GM12874 (cell line): ENCODE results near the gene RAB11FIP4.

Experiments used
- TF ChIP-seq, protein P1 (sequence below): IDR thresholded peaks from 2 replicates; pipeline ENCODE4 v1.5.1; 2011; ENCODE audit warnings: low read depth, mild to moderate bottlenecking, control low read depth, low read length, moderate library complexity; ENCODE audit not compliant: insufficient read depth

RAB11FIP4 gene, protein sequence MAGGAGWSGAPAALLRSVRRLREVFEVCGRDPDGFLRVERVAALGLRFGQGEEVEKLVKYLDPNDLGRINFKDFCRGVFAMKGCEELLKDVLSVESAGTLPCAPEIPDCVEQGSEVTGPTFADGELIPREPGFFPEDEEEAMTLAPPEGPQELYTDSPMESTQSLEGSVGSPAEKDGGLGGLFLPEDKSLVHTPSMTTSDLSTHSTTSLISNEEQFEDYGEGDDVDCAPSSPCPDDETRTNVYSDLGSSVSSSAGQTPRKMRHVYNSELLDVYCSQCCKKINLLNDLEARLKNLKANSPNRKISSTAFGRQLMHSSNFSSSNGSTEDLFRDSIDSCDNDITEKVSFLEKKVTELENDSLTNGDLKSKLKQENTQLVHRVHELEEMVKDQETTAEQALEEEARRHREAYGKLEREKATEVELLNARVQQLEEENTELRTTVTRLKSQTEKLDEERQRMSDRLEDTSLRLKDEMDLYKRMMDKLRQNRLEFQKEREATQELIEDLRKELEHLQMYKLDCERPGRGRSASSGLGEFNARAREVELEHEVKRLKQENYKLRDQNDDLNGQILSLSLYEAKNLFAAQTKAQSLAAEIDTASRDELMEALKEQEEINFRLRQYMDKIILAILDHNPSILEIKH

DNA sequence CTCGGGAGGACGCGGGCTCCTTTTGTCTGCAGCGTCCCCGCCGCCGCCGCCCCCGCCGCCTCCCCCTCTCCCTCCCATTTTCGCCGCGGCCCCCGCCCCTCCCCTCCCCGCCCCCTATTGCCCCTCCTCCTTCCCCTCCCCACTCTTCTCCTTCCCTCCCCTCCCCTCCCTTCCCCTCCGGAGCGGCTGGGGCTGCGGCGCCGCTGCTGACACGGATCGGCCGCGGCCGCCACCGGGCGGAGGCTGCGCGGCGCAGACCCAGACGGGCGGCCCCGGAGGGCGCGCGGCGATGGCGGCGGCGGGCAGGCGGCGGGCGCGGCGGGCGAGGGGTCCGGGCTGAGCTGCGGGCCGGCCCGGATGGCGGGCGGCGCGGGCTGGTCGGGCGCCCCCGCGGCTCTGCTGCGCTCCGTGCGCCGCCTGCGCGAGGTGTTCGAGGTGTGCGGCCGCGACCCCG, at the start of gene RAB11FIP4:
Gene RAB11FIP4 (plus strand): TSS at position 180 of the 454 bp plus-strand sequence. CDS start 178 bp downstream, at position 358.
- TF ChIP-seq, protein P1, sequence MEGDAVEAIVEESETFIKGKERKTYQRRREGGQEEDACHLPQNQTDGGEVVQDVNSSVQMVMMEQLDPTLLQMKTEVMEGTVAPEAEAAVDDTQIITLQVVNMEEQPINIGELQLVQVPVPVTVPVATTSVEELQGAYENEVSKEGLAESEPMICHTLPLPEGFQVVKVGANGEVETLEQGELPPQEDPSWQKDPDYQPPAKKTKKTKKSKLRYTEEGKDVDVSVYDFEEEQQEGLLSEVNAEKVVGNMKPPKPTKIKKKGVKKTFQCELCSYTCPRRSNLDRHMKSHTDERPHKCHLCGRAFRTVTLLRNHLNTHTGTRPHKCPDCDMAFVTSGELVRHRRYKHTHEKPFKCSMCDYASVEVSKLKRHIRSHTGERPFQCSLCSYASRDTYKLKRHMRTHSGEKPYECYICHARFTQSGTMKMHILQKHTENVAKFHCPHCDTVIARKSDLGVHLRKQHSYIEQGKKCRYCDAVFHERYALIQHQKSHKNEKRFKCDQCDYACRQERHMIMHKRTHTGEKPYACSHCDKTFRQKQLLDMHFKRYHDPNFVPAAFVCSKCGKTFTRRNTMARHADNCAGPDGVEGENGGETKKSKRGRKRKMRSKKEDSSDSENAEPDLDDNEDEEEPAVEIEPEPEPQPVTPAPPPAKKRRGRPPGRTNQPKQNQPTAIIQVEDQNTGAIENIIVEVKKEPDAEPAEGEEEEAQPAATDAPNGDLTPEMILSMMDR, result no peak

DNA sequence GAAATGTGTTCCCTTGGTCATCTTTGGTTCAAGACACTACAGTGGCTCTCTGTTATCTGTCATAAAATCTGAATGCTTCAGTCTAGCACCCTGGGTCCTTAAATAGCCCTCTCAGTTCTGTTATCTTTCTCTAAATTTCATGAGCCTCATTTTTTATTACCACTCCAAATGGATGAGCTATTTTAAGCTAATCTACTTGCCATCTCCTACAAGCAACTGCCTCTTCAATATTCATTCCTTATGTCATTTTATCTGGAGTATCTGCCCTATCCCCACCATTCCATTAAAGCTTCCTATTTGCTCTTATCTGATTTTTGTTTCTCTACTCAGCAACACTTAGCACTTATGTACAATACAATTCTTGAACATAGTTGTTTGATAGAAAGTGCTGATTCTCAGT, 42.0 kb upstream of the RAB11FIP4 start:
- TF ChIP-seq, protein P1, result no peak

DNA sequence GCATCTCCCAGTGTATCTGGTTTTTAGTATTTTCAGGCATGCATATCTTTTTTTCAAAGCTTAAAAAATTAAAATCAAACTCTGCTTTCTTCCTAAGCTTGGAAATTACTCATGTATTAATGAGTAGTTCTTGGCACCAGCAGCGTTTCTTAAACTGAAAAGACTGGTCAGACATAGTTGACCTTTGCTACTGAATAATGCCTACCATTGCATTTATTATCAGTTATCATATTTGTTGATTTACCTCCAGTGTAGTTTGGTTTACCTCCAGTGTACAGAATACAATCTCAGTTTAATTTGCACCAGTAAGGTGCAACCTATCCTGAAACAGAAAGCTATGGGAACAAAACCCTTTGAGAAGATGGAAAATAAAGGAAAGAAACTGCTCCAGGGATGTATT, 35.5 kb upstream of the RAB11FIP4 start:
- TF ChIP-seq, protein P1, result no peak

DNA sequence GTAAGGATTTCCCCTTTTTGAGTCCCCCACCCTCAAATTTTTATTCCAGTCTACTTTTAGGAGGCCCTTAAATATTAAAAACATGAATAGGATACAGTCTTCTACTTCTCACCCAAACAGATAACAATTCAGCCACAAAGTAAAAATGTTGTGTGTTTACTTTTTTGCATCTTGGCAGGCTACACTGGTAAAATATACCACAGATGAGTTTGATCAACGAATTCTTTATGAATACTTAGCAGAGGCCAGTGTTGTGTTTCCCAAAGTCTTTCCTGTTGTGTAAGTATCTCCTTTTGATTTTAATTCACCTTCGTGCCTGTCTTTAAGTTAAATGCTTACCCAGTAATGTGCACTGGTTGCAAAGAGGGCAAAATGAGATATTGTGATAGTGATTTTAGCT, 34.4 kb upstream of the RAB11FIP4 start:
- TF ChIP-seq, protein P1, result no peak

DNA sequence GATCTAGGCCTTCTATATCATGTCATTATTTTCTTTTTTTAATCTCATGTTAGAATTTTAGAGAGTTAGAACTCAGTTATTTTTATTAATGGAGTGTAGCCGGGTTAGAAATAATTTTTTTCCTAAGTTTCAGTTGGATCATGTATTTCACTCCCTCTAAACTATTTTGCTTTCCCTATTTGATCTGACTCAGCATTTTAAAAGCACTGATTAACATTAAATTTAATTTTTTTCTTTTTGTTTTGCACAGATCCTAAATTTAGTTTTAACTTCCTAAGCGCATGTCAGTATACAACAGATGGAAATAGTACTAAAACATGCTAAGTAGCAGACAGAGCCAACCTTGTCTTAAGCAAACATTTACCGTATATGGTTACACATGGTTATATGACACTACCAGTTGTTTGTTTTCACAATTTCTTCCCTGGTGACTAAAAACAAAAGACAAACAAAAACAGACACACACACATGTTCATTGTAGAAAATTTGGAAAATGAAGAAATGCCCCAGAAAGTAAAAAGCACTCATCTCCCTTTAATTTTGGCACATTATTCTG, 33.6 kb upstream of the RAB11FIP4 start:
- TF ChIP-seq, protein P1, result no peak

DNA sequence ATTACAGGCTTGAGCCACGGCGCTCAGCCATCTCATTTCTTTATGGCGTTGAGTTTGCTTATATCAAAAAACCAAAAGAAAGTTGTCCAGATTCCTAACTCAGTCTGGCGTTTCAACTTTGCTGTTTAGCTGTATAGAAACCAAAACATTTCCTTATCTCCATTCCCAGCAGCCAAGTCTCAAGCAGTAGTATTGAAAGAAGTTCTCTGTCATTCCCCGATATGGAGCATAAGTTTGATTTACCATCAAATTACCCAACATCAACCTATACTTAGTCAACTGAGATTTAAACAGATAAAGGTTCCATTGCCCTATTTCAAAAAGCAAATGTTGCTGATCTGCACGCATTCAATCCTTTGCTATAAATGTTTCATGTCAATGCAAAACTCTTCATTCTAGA, 27.5 kb upstream of the RAB11FIP4 start:
- TF ChIP-seq, protein P1, result no peak

DNA sequence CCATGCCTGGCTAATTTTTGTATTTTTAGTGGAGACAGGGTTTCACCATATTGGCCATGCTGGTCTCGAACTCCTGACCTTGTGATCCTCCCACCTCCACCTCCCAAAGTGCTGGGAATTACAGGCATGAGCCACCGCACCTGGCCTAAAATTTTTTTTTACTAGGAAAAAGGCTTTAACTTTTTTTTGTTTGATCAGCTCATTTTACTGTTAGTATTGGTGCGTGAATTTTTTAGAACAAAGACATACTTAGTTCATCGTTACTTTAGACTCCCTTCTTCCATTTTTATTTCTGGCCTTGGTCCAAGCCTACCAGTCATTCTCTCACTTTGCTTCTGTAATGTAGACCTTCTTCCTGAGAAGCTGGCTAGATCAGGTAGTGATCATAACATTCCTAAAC, 25.4 kb upstream of the RAB11FIP4 start:
- TF ChIP-seq, protein P1, result no peak
